ENCODE data around the gene TNFSF11. TPM values are rescaled to one million over a fixed set of nuclear protein-coding genes. Genes with fewer than 3 reads are reported as not detected.

The TNFSF11 gene
- total RNA-seq, 2 donors from 2014 or later, result 3.9 TPM; not detected in 1

- H3K9me3 ChIP-seq, result no peaks in the 10 kb centered on the region
- no peaks in the 10 kb centered on the region for H3K4me1 ChIP-seq
- intact Hi-C loops (cut with DNase I), result no loop called here
- TF ChIP-seq POLR2A (IDR thresholded peaks at IDR 0.05), result no peak
- no peak for TF ChIP-seq CTCF (IDR thresholded peaks at IDR 0.05)
- H3K27ac ChIP-seq, result no peak overlapping the region
- no peak overlapping the region for H3K4me3 ChIP-seq
- H3K36me3 ChIP-seq (replicated peaks in 1 of 2; ENCODE audit: insufficient read depth in 1 of 2, low read depth in 2 of 2), result no peaks in the 10 kb centered on the region
- 82 to 95% methylated on average over 1 of the region's 1 CpG for WGBS, 2 donors
- H3K27me3 ChIP-seq, result no peaks in the 10 kb centered on the region
- DNase-seq (no peak), ATAC-seq (no peak)
Measured at GRCh38 chr13:42600943-42601342, 27.0 kb downstream of the TNFSF11 start.

- Histone ChIP-seq H3K4me3 (no peak overlapping the region), H3K27ac (no peak overlapping the region), H3K4me1 (no peaks in the 10 kb centered on the region), H3K36me3 (replicated peaks in 1 of 2; ENCODE audit: insufficient read depth in 1 of 2, low read depth in 2 of 2) (no peaks in the 10 kb centered on the region), H3K27me3 (no peaks in the 10 kb centered on the region), H3K9me3 (no peaks in the 10 kb centered on the region)
- intact Hi-C loops (cut with DNase I), result no loop called here
- TF ChIP-seq POLR2A (IDR thresholded peaks at IDR 0.05) (no peak), CTCF (IDR thresholded peaks at IDR 0.05) (no peak)
- no peak for DNase-seq
- ATAC-seq, result no peak
- 63 to 76% methylated on average over 1 of the region's 1 CpG for WGBS, 2 donors
Measured at GRCh38 chr13:42602906-42603305, 29.0 kb downstream of the TNFSF11 start.

GRCh38 chr13:42603571-42603970 lies 29.6 kb downstream of the TNFSF11 start:
- TF ChIP-seq POLR2A (IDR thresholded peaks at IDR 0.05), result no peak
- TF ChIP-seq CTCF (IDR thresholded peaks at IDR 0.05), result no peak
- Histone ChIP-seq H3K27me3 (no peaks in the 10 kb centered on the region), H3K4me1 (no peaks in the 10 kb centered on the region), H3K27ac (no peak overlapping the region), H3K36me3 (replicated peaks in 1 of 2; ENCODE audit: insufficient read depth in 1 of 2, low read depth in 2 of 2) (no peaks in the 10 kb centered on the region), H3K9me3 (no peaks in the 10 kb centered on the region), H3K4me3 (no peak overlapping the region)
- intact Hi-C loops (cut with DNase I), result no loop called here
- ATAC-seq (no peak), DNase-seq (no peak)
- 90 to 94% methylated on average over 2 of the region's 2 CpGs for WGBS, 2 donors

- H3K27ac ChIP-seq, result no peak overlapping the region
- intact Hi-C loops (cut with DNase I), result no loop called here
- DNase-seq, result no peak
- no peak for TF ChIP-seq POLR2A (IDR thresholded peaks at IDR 0.05)
- TF ChIP-seq CTCF (IDR thresholded peaks at IDR 0.05), result no peak
- H3K4me3 ChIP-seq, result no peak overlapping the region
- no peaks in the 10 kb centered on the region for H3K9me3 ChIP-seq
- no peaks in the 10 kb centered on the region for H3K36me3 ChIP-seq (replicated peaks in 1 of 2; ENCODE audit: insufficient read depth in 1 of 2, low read depth in 2 of 2)
- 61 to 64% methylated on average over 2 of the region's 2 CpGs for WGBS, 2 donors
- ATAC-seq, result no peak
- no peaks in the 10 kb centered on the region for H3K27me3 ChIP-seq
- H3K4me1 ChIP-seq, result no peaks in the 10 kb centered on the region
Measured at GRCh38 chr13:42607546-42607945, 33.6 kb downstream of the TNFSF11 start.

- Histone ChIP-seq H3K9me3 (no peaks in the 10 kb centered on the region), H3K4me3 (no peak overlapping the region), H3K27me3 (no peaks in the 10 kb centered on the region), H3K27ac (no peak overlapping the region), H3K4me1 (no peaks in the 10 kb centered on the region), H3K36me3 (replicated peaks in 1 of 2; ENCODE audit: insufficient read depth in 1 of 2, low read depth in 2 of 2) (no peaks in the 10 kb centered on the region)
- intact Hi-C loops (cut with DNase I), result no loop called here
- WGBS, 2 donors, result 55 to 71% methylated on average over 2 of the region's 2 CpGs
- no peak for TF ChIP-seq CTCF (IDR thresholded peaks at IDR 0.05)
- TF ChIP-seq POLR2A (IDR thresholded peaks at IDR 0.05), result no peak
- no peak for ATAC-seq
- no peak for DNase-seq
Measured at GRCh38 chr13:42610649-42611048, 36.7 kb downstream of the TNFSF11 start.

Data from body of pancreas (tissue), 4 donors.